ENCODE data around the gene ABCD2. TPM values are rescaled to one million over a fixed set of nuclear protein-coding genes. Genes with fewer than 3 reads are reported as not detected.

Gene ABCD2
- under 0.01 and 0.25 TPM in 2 replicates for total RNA-seq (ENCODE audit: low replicate concordance)

DNA sequence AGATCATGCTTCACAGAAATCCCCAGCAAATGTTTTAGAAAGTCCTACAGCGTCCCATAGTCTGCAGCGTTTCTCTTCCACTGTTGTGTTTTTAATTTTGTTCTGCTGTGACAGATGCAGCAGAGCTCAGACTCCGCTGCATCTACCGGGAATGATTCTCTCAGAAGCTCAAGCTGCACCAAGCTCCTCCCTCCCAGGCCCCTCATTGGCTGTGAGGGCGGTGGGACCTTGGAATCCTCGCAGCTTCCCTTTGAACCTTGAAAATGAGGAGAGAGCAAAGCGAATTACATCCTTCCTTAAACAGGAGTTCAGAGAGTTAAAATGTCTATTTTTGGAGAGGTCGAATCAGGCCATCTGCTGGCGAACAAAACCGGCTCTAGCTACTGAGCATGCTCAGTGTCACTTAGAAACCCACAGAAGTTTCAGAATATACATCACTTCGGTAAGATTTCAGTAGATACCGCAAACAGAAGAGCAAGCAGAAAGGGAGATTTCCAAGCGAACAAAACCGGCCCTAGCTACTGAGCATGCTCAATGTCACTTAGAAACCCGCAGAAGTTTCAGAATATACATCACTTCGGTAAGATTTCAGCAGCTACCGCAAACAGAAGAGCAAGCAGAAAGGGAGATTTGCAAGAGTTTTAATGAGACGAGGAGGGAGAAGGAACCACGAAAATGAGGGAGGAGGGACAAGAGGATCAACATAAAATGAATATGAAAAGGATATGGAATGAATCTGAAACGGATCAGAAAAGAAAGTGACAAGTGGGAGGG lies at the start of gene ABCD2:
ABCD2 (minus strand) TSS at position 144 of the 774 bp plus-strand sequence. CDS start 188 bp downstream, outside the sequence.
- H3K4me3 ChIP-seq (ENCODE audit: low read depth, low read length): peak within 1 kb of the TSS; percentile 61
- TF ChIP-seq, protein P1, sequence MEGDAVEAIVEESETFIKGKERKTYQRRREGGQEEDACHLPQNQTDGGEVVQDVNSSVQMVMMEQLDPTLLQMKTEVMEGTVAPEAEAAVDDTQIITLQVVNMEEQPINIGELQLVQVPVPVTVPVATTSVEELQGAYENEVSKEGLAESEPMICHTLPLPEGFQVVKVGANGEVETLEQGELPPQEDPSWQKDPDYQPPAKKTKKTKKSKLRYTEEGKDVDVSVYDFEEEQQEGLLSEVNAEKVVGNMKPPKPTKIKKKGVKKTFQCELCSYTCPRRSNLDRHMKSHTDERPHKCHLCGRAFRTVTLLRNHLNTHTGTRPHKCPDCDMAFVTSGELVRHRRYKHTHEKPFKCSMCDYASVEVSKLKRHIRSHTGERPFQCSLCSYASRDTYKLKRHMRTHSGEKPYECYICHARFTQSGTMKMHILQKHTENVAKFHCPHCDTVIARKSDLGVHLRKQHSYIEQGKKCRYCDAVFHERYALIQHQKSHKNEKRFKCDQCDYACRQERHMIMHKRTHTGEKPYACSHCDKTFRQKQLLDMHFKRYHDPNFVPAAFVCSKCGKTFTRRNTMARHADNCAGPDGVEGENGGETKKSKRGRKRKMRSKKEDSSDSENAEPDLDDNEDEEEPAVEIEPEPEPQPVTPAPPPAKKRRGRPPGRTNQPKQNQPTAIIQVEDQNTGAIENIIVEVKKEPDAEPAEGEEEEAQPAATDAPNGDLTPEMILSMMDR (IDR thresholded peaks at IDR 0.05; ENCODE audit: insufficient read depth, low read length): no peak
- peak; percentile 80 for DNase-seq (ENCODE audit: low read depth)

DNA sequence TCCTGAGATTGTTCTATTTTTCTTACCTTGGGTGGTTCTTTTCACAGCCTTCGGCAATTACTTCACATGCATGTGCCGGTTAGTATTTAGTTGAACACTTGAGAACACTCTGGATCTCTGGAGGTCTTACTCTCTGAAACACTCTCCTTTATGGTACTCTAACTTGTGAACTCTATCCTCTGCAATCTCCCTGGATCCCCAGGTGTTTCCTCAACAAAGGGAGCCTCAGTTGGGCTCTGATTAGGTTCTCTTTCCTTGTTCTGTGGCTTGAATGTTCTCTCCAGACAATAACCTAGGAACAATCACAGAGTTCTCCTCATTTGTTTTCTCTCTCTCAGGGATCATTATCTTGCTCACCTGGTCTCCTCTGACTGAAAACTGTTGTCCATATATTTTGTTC lies 40.5 kb upstream of the ABCD2 start:
- DNase-seq (ENCODE audit: low read depth): no peak
- H3K4me3 ChIP-seq (ENCODE audit: low read depth, low read length): no peak overlapping the region
- TF ChIP-seq, protein P1 (IDR thresholded peaks at IDR 0.05; ENCODE audit: insufficient read depth, low read length): no peak

DNA sequence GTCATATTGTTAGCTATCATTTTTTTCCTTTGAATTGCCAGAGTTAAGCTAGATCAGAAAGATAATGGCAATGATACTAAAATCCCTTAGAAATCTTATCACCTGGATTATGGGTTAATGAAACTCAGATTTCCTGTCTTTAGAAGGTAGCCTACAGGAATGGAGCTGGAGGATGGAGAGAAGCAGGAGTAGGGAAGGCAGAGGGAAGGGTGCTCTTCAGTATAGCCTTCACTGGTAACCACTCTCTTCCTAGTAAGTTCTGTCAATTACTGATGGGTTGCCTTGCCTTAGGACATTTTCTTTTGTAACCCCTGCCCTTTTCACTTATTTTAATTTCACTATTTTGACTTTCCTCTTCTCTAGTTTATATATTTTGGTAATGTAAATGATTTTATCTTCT lies 27.8 kb upstream of the ABCD2 start:
- TF ChIP-seq, protein P1 (IDR thresholded peaks at IDR 0.05; ENCODE audit: insufficient read depth, low read length): no peak
- H3K4me3 ChIP-seq (ENCODE audit: low read depth, low read length): no peak overlapping the region
- no peak for DNase-seq (ENCODE audit: low read depth)

DNA sequence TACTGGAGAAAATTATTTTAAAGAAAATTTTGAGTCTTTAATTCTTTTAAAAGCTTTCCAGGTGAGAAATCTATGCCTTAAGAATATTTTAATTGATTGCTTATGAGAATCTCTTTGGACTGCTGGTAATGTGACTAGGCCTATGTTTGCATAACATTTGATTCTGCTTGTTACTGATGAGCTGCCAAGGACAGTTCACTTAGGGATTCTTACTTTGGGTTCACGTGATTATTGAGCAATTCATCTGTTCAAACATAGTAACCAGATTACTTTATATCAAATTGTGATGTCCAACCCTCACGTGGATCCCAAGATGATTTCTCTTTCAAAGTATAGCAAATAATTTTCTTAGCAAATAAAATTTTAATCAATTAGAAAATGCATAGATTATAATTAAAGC lies 27.4 kb upstream of the ABCD2 start:
- DNase-seq (ENCODE audit: low read depth): no peak

DNA sequence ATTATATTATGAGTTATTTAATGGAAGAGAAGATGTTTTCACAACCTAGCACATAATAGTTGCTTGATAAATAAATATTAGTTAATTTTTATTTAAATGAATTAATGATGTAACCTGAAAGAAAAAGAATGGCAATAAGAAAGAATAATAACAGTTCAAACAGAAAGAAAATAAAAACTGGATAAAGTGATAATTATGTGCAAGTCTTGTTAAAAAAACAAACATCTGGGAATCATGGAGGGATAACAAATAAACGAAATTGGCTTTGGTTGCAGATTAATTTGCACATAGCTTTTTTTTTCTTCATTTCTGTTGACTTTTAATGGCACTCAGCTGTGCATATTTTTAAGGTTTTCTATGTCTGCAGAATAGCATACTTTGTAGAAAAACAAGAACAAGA lies 23.4 kb upstream of the ABCD2 start:
- no peak for DNase-seq (ENCODE audit: low read depth)
- TF ChIP-seq, protein P1 (IDR thresholded peaks at IDR 0.05; ENCODE audit: insufficient read depth, low read length): no peak

More for the DNA sequence above, 27.4 kb upstream of the ABCD2 start:
- no peak overlapping the region for H3K4me3 ChIP-seq (ENCODE audit: low read depth, low read length)
- TF ChIP-seq, protein P1 (IDR thresholded peaks at IDR 0.05; ENCODE audit: insufficient read depth, low read length): no peak

DNA sequence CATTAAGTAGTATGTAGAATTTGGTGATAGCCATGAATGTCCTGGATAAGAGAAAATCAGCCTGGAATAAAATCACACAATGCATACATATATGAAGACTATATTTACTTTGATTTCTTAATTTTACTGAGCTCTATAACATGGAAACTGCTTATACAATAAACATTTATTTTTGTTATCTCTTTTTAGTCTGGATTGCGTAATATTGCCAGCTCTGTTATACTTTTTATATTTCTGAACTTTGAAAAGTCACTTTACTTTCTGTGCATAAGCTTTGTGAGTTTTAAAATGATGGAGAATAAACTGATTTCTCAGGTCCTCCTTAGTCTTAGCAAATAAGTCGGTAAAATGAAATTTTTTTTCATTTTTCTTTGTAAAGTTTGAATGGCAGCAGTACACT lies 19.2 kb upstream of the ABCD2 start:
- TF ChIP-seq, protein P1 (IDR thresholded peaks at IDR 0.05; ENCODE audit: insufficient read depth, low read length): no peak
- DNase-seq (ENCODE audit: low read depth): no peak
- no peak overlapping the region for H3K4me3 ChIP-seq (ENCODE audit: low read depth, low read length)

More for the DNA sequence above, 23.4 kb upstream of the ABCD2 start:
- H3K4me3 ChIP-seq (ENCODE audit: low read depth, low read length): no peak overlapping the region
